ENCODE measurements around the gene FLT1.

FLT1 gene

GRCh38 chr13:28458051-28458450 is 36.9 kb downstream of the FLT1 start:
- no peak for DNase-seq (ENCODE audit: low read depth in 3 of 3)

- DNase-seq (ENCODE audit: low read depth in 3 of 3): no peak
These were observed 37.4 kb downstream of the FLT1 start for GRCh38 chr13:28457521-28457920.

GRCh38 chr13:28455580-28456194 is 39.2 kb downstream of the FLT1 start:
- no peak for DNase-seq (ENCODE audit: low read depth in 3 of 3)

- DNase-seq (ENCODE audit: low read depth in 3 of 3): no peak
These were observed 42.2 kb downstream of the FLT1 start for GRCh38 chr13:28452755-28453154.

GRCh38 chr13:28451482-28452217 is 43.3 kb downstream of the FLT1 start:
- no peak for DNase-seq (ENCODE audit: low read depth in 3 of 3)

- no peak for DNase-seq (ENCODE audit: low read depth in 3 of 3)
These were observed 44.8 kb downstream of the FLT1 start for GRCh38 chr13:28449826-28450773.

GRCh38 chr13:28448651-28449358 is 46.1 kb downstream of the FLT1 start:
- DNase-seq (ENCODE audit: low read depth in 3 of 3): no peak

- no peak for DNase-seq (ENCODE audit: low read depth in 3 of 3)
These were observed 46.9 kb downstream of the FLT1 start for GRCh38 chr13:28447989-28448388.

- no peak for DNase-seq (ENCODE audit: low read depth in 3 of 3)
These were observed 47.7 kb downstream of the FLT1 start for GRCh38 chr13:28447206-28447605.

- DNase-seq (ENCODE audit: low read depth in 3 of 3): no peak
These were observed 52.1 kb downstream of the FLT1 start for GRCh38 chr13:28442839-28443238.

- no peak for DNase-seq (ENCODE audit: low read depth in 3 of 3)
These were observed 53.4 kb downstream of the FLT1 start for GRCh38 chr13:28441529-28441928.

- no peak for DNase-seq (ENCODE audit: low read depth in 3 of 3)
These were observed 54.0 kb downstream of the FLT1 start for GRCh38 chr13:28440774-28441504.

- DNase-seq (ENCODE audit: low read depth in 3 of 3): no peak
These were observed 56.2 kb downstream of the FLT1 start for GRCh38 chr13:28438598-28439334.

- no peak for DNase-seq (ENCODE audit: low read depth in 3 of 3)
These were observed 56.9 kb downstream of the FLT1 start for GRCh38 chr13:28438067-28438466.

GRCh38 chr13:28435917-28436316 is 59.0 kb downstream of the FLT1 start:
- DNase-seq (ENCODE audit: low read depth in 3 of 3): no peak

GRCh38 chr13:28434926-28435325 is 60.0 kb downstream of the FLT1 start:
- no peak for DNase-seq (ENCODE audit: low read depth in 3 of 3)

GRCh38 chr13:28432816-28433560 is 61.9 kb downstream of the FLT1 start:
- DNase-seq (ENCODE audit: low read depth in 3 of 3): no peak

- no peak for DNase-seq (ENCODE audit: low read depth in 3 of 3)
These were observed 65.1 kb downstream of the FLT1 start for GRCh38 chr13:28429685-28430290.

- no peak for DNase-seq (ENCODE audit: low read depth in 3 of 3)
These were observed 65.8 kb downstream of the FLT1 start for GRCh38 chr13:28429096-28429495.

All from stimulated activated CD4-positive, alpha-beta T cell treated with anti-CD3 and anti-CD28 coated beads, TNF-alpha, amount 100 ng/mL, for 48 hours (primary cell).